ENCODE results near the gene CRACDL.

Gene CRACDL

DNA sequence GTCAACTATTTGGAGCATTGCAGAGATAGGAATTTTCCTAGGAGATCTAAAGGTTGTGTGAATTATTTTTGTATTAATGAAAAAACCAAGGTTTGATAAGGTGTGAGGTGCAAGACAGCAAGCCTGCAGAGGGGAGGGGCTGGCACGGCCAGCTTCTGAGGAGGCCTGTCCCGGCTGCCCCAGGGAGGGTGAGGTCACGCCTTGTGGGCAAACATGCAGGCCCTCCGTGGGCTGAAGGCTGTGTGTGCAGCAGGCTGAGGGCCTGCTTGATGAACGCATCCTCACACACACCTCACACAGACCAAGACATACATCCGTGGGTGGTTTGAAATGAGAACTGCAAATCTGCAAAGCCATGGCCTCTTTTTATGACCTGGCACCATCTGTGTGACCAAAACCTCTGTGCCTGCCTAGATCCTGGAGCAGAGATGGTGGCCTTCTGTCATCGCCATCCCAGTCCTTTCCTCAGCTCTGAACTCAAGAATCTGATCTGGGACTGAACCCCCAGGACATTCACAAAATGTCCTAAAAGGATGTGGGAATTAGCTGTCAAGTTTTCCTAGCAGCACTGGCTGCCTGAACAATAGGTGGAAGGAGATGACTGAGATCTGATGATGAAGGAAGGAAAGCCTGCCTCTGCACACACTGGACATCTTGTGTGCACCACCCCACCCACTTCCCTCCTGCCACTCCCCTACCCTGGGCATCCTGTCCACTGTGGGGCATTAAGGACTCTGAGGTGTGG, 102.7 kb downstream of the CRACDL start:
- no peak for ATAC-seq
- TF ChIP-seq GLIS3 (CRISPR knock-in tag; IDR thresholded peaks at IDR 0.05): no peak
- TF ChIP-seq, protein P1, sequence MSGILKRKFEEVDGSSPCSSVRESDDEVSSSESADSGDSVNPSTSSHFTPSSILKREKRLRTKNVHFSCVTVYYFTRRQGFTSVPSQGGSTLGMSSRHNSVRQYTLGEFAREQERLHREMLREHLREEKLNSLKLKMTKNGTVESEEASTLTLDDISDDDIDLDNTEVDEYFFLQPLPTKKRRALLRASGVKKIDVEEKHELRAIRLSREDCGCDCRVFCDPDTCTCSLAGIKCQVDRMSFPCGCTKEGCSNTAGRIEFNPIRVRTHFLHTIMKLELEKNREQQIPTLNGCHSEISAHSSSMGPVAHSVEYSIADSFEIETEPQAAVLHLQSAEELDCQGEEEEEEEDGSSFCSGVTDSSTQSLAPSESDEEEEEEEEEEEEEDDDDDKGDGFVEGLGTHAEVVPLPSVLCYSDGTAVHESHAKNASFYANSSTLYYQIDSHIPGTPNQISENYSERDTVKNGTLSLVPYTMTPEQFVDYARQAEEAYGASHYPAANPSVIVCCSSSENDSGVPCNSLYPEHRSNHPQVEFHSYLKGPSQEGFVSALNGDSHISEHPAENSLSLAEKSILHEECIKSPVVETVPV (CRISPR knock-in tag; IDR thresholded peaks at IDR 0.05): no peak
- TF ChIP-seq, protein P2, sequence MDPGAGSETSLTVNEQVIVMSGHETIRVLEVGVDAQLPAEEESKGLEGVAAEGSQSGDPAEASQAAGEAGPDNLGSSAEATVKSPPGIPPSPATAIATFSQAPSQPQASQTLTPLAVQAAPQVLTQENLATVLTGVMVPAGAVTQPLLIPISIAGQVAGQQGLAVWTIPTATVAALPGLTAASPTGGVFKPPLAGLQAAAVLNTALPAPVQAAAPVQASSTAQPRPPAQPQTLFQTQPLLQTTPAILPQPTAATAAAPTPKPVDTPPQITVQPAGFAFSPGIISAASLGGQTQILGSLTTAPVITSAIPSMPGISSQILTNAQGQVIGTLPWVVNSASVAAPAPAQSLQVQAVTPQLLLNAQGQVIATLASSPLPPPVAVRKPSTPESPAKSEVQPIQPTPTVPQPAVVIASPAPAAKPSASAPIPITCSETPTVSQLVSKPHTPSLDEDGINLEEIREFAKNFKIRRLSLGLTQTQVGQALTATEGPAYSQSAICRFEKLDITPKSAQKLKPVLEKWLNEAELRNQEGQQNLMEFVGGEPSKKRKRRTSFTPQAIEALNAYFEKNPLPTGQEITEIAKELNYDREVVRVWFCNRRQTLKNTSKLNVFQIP (CRISPR knock-in tag; IDR thresholded peaks at IDR 0.05; ENCODE audit: borderline replicate concordance, low read depth): no peak
- no peak for TF ChIP-seq PPARA (CRISPR knock-in tag; IDR thresholded peaks at IDR 0.05; ENCODE audit: borderline replicate concordance)
- TF ChIP-seq, protein P3, sequence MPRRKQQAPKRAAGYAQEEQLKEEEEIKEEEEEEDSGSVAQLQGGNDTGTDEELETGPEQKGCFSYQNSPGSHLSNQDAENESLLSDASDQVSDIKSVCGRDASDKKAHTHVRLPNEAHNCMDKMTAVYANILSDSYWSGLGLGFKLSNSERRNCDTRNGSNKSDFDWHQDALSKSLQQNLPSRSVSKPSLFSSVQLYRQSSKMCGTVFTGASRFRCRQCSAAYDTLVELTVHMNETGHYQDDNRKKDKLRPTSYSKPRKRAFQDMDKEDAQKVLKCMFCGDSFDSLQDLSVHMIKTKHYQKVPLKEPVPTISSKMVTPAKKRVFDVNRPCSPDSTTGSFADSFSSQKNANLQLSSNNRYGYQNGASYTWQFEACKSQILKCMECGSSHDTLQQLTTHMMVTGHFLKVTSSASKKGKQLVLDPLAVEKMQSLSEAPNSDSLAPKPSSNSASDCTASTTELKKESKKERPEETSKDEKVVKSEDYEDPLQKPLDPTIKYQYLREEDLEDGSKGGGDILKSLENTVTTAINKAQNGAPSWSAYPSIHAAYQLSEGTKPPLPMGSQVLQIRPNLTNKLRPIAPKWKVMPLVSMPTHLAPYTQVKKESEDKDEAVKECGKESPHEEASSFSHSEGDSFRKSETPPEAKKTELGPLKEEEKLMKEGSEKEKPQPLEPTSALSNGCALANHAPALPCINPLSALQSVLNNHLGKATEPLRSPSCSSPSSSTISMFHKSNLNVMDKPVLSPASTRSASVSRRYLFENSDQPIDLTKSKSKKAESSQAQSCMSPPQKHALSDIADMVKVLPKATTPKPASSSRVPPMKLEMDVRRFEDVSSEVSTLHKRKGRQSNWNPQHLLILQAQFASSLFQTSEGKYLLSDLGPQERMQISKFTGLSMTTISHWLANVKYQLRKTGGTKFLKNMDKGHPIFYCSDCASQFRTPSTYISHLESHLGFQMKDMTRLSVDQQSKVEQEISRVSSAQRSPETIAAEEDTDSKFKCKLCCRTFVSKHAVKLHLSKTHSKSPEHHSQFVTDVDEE (CRISPR knock-in tag; IDR thresholded peaks at IDR 0.05): no peak
- TF ChIP-seq ZFP3 (CRISPR knock-in tag; IDR thresholded peaks at IDR 0.05): no peak
- TF ChIP-seq ZNF70 (CRISPR knock-in tag; IDR thresholded peaks at IDR 0.05): no peak
- TF ChIP-seq BACH2 (CRISPR knock-in tag; IDR thresholded peaks at IDR 0.05; ENCODE audit: borderline replicate concordance): no peak

DNA sequence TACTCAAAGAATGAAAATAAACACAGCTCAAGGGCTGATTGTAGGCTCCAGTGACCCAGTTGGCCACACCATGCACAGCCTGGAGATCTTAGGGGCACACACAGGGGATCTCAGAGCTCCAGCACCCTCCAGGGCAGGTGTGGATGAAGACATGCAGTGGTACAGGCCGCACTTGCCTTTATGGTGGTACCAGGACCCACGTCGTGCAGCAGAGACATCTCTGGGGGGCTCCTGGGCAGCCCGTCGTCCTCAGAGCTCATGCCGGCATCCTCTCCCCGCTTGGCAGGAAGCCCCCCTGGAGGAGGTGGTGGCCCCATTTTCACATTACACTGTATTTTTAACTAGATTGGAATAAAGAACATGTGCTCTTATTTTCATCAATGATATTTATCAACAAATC, 103.9 kb downstream of the CRACDL start:
- ATAC-seq: no peak
- TF ChIP-seq PPARA (CRISPR knock-in tag; IDR thresholded peaks at IDR 0.05; ENCODE audit: borderline replicate concordance): no peak

DNA sequence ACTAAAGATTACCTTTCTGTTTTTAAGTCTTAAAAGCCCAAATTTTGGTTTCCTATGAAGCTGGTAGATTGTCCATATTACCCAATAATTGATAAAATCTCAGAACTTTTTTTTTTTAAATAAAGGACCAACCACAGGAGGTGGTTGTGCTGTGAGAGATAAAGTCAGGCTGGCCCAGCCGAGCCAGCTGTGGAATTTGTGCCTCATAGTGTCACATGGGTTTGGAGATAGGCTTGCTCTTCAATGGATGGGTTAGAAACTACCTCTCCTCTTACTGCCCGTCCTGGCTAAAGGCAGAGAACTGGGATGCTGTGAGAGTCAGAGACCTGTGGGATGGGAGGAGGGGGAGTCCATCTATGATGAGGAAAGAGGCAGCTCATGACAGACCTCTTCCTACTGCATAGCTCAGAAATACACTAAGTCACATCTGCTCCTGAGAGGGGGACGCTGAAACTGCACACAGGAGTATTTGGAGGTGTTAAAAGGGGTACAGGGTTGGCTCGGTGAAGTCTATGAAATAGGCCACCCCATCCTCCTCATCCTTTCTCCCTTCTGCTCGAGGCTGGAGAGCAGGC, 105.4 kb downstream of the CRACDL start:
- no peak for TF ChIP-seq RARB (CRISPR knock-in tag; IDR thresholded peaks at IDR 0.05)
- no peak for TF ChIP-seq SNAI2 (CRISPR knock-in tag; IDR thresholded peaks at IDR 0.05)
- no peak for TF ChIP-seq ZNF8 (CRISPR knock-in tag; IDR thresholded peaks at IDR 0.05)
- no peak for TF ChIP-seq PPARA (CRISPR knock-in tag; IDR thresholded peaks at IDR 0.05; ENCODE audit: borderline replicate concordance)
- TF ChIP-seq, protein P1 (CRISPR knock-in tag; IDR thresholded peaks at IDR 0.05): no peak
- TF ChIP-seq, protein P2 (CRISPR knock-in tag; IDR thresholded peaks at IDR 0.05; ENCODE audit: borderline replicate concordance, low read depth): no peak
- TF ChIP-seq TCF4 (CRISPR knock-in tag; IDR thresholded peaks at IDR 0.05; ENCODE audit: borderline replicate concordance): no peak
- TF ChIP-seq ESRRG (CRISPR knock-in tag; IDR thresholded peaks at IDR 0.05): no peak
- TF ChIP-seq, protein P4, sequence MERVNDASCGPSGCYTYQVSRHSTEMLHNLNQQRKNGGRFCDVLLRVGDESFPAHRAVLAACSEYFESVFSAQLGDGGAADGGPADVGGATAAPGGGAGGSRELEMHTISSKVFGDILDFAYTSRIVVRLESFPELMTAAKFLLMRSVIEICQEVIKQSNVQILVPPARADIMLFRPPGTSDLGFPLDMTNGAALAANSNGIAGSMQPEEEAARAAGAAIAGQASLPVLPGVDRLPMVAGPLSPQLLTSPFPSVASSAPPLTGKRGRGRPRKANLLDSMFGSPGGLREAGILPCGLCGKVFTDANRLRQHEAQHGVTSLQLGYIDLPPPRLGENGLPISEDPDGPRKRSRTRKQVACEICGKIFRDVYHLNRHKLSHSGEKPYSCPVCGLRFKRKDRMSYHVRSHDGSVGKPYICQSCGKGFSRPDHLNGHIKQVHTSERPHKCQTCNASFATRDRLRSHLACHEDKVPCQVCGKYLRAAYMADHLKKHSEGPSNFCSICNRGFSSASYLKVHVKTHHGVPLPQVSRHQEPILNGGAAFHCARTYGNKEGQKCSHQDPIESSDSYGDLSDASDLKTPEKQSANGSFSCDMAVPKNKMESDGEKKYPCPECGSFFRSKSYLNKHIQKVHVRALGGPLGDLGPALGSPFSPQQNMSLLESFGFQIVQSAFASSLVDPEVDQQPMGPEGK (CRISPR knock-in tag; IDR thresholded peaks at IDR 0.05; ENCODE audit: borderline replicate concordance): no peak
- TF ChIP-seq ARNTL (CRISPR knock-in tag; IDR thresholded peaks at IDR 0.05; ENCODE audit: borderline replicate concordance, low read depth): no peak
- no peak for TF ChIP-seq ZNF565 (CRISPR knock-in tag; conservative IDR thresholded peaks at IDR 0.05; ENCODE audit: low read depth)
- TF ChIP-seq OSR1 (CRISPR knock-in tag; IDR thresholded peaks at IDR 0.05): no peak
- TF ChIP-seq, protein P3 (CRISPR knock-in tag; IDR thresholded peaks at IDR 0.05): no peak
- TF ChIP-seq ISL1 (CRISPR knock-in tag; IDR thresholded peaks at IDR 0.05): no peak
- no peak for TF ChIP-seq ZC3H10 (CRISPR knock-in tag; IDR thresholded peaks at IDR 0.05)
- no peak for TF ChIP-seq GLIS3 (CRISPR knock-in tag; IDR thresholded peaks at IDR 0.05)
- ATAC-seq: no peak

Data from SK-N-SH treated with all-trans-retinoic acid at 6 μM for 48 hours (cell line).